GM19395 (cell line): ENCODE results near the gene CRYL1.

Experiments used
- ATAC-seq: cut with Tn5 transposase; IDR thresholded peaks from one replicate; pipeline ENCODE4 v1.9.1; 2021; ENCODE audit warnings: mild to moderate bottlenecking, moderate library complexity; ENCODE audit not compliant: unreplicated experiment

Gene CRYL1

DNA sequence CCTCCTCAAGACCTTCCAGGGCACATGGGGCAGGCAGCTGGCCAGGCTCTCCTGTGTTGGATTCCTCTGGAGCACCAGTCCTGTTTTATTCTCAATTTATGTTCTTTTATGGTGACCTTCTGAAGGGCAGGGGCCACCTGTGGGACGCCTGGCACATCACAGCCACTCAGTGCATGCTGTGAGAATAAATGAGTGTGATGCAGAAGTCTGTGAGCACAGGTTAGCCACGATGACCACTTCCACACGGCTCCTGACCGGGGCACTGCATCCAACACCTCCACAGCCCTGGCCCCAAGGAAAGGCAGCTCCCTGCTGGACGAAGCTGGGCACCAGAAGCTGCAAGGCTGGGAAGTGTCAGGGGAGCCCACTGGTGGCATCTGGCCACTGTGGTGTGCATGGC is 122.8 kb downstream of the CRYL1 start:
- ATAC-seq = no peak

DNA sequence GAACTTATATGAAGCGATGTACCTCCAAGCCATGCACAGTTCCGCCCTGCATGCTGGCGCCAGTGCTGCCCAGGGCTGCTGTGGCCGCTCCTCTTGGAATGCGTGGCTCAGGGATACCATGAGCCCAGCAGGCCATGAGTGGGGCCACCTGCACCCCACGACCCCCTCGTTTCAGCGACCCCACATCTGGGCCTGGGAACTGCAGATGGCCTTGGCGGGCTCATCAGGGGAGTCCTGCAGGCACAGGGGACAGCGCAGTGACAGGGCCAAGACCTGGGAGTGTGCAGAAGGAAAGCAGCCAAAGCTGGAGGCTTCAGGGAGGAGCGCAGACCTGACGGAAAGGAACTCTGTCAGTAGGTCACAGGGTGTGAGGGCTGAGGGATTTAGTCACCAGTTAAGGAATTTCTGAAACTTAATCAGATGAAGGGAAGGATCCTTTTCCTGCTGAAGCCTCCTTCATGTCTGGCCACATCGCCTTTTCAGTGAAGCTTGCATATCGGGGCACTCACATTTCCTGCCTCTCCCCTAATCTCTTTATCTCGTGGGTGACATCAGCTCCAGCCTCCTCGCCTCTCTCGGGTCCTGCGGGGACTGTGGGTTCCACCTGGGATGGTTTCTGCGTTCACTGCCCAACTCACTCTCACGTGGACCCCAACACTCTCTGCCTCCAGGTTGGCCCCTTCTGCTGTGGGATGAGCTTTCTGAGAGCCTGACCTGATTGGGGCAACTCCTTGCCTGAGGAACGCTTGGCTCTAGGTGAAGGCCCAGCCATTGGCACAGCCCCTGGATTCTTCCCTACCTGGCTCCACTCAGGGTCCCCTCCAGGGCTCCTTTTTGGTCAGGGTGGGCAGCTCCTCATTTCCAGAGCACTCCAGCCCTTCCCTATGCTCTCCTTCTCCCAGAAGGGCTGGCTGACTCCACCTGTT is 123.5 kb downstream of the CRYL1 start:
- no peak for ATAC-seq

DNA sequence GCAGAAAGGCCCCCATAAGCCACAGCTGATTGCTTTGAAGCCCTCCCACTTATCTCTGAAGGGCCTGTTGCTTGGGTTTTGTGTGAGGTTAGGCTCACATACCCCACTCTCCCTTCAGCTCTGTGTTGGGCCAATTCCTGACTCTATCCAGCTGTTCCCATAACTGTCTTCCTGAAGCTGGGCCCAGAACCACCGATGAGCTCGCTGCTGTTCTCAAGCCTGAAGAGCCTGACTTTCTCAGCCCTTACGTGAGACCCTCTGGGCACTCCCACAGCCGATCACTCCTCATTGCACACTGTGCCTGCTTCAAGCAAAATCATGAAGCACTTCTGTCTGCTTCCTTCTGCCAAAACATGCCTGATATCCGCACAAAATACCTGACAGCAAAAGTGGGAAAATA is 124.1 kb downstream of the CRYL1 start:
- no peak for ATAC-seq

DNA sequence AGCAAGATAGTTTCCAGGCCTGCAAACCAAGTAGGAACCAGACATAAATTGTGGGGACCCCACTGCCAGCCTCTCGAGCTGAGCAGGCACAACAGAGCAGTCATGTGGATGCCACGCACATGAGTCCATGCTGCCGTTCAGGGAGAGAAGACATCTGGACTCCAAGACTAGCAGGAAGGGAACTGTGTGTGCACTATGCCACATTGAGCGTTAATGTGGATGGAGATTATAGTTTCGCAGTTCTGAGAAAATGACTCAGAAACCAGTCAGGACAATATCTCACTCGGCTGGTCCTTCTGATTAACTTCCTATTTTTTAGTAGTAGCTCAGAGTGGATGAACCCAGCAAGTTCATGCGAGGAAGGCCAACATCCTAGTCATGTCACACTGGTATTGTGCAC is 124.9 kb downstream of the CRYL1 start:
- ATAC-seq = no peak

DNA sequence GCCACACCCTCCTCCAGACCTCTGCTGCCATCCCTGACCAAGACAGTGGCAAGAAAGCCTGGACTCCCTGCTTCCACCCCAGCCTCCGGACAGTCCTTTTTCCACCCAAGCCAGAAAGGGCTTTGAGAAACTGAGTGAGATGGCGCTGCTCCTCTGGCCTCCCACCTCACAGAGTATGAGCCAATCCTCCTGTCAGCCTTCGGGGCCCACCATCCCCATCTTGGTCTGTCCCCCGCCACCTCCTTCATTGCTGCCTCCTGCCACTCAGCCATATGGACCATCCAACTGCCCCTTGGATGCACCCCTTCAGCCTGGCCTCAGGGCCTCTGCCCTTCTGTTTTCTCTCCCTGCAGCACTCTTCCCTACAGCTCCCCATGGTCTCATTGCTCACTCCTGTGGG is 125.7 kb downstream of the CRYL1 start:
- ATAC-seq = no peak

DNA sequence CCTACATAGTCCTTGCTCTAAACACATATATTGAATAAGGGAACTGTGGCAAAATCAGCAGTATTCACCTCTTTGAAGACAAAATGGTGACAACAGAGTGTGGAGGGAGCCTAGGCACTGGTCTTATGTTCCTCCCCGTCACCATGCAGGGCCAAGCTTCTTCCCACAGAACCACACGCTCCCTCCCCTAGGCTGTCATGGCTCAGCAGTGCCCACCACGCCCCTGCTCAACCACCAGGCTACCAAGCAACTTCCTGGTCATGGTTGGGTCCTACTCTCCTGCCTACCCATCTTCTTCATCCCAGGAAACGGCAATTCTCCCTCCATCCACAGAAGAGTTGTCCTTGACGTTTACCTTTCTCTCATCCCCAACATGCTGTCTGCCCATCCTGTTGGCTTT is 126.1 kb downstream of the CRYL1 start:
- no peak for ATAC-seq

DNA sequence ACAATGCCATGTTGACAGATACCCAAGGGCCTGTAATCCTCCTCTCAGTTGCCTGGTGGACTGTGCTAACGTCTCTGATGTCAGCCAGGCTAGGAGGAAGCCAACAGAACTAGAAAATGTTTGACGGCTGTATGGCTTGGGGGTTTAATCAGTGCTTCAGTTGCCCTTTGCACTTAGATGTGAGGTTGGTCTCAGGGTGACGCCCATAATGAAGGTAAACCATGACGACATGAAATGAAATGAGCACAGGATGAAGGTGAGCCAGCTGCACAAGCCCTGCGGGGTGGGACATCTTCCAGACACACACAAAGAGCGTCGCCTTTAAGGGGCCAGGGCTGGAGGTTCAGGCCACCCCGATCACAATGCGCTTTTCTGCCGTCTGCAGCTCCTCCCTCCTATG is 127.2 kb downstream of the CRYL1 start:
- ATAC-seq = no peak

DNA sequence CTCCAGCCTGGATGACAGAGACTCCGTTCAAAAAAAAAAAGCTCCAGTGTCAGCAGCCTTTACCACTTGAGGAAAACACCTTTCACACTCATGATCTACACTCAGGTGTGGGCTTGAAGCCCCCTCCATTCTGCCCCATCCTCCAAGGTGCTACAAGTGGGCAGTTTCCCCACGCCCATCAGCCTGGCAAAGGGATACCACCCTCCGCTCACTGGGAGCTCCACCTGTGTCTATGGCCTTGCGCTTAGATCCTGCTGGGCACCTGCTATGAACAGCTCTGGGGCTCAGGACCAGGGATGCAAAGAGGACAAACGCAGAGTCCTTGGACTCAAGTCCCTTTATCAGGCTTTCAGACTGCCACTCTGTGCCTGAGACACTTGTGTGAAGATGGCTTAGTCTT is 127.8 kb downstream of the CRYL1 start:
- ATAC-seq = no peak

DNA sequence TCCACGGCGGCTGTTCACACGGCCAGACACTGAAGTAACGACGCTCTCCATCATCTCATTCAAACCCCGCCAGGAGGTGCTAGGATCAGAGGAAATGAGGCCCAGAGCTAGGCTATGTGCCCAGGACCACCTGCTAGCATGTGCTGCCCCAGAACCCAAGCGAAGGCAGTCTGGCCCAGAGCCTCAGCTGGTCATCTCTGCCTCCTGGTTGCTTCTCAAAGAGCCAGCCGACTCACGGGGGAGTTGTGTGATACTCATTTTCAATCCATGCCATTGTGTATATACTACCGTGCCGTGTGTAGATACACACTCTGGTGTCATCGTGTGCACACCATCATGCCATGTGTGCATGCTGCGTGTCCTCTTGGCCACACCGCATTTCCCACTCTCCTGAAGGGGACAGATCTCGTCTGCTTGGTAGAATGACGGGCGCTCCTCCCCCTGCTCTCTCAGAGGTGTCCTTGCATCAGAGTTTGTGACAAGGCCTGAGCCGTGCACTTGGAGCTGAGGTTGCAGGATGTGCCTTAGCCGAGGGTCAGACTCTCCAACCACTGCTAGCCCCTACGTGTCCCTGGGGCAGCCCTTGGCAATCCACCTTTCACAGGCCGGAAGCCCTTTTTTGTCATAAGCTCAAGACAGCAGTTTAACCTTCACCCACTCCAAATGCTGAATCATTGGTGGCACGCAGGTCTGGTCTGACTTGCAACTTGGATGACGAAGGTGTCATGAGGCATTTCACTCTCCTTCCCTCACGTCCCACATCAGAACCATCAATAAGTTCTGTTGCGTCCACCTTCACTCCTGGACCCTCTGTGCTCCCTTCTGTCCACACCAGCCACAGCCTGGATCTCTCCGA is 130.4 kb downstream of the CRYL1 start:
- ATAC-seq = no peak

DNA sequence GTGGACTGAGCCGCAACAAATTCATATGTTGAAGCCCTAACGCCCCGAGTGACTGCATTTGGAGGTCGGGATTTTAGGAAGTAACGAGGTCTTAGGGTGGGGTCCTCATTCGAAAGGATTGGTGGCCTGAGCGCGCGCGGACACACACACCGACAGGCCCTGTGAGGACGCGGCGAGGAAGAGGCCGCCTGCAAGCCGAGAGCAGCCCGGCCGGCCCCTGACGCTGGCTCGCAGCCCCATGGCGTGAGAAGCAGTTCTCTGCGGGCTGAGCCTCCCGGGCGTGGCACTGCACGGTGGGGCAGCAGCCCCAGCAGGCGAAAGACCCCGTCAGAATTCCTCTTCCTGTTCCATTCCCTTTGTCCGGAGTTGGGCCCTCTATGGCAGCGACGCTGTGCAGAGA is 131.2 kb downstream of the CRYL1 start:
- ATAC-seq = no peak

DNA sequence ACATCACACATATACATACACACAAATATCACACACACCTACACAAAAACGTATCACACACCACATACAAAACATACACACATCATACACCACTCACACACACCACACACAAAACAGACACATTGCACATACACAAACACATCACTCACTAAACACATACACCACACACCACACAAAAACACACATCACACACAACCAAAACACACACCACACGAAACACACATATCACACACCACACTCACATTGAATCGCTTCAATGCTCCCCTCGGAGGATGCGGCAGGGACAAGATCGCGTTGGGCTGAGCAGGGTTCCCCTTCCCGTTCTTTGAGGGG is 131.5 kb downstream of the CRYL1 start:
- no peak for ATAC-seq

DNA sequence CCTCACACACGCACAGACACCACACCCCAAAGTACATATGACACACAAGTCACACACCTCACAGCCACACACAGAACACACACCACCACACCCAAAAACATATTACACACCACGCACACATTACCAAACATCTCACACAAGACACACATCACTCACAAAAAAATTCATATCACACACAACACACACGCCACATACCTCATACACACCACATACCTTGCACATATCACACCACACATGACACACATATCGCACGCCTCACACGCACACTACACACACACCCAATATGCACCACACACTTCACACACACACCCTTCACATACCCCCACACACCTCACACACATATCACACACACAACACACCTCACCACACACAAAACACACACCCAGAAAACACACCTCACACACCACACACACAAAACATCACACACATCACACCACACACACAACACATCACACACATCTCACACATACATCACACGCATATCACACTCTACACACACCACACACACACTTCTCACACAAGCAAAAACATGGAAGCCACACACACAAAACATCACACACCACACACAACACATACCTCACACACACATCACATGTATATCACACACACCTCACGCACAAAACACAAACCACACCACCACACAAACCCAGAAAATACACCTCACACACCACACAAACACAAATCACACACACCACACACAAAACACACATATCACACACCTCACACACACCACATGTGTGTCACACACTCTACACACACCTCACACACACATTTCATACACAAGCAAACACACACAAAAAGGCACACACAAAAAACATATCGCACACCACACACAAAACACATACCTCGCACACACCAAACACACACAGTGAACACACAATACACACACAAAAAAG is 132.1 kb downstream of the CRYL1 start:
- ATAC-seq = no peak

DNA sequence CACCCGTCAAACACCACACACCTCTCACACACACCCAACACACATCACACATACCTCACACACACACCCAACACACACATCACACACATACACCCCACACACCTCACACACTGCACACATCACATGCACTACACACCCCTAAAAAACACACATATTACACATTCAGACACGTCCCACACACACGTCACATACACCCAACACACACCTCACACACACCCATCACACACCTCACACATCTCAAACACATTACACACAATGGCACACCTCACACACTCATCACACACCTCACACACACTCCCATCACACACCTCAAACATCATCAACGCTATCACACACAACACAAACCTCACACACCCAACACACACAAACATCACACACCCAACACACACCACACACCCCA is 133.1 kb downstream of the CRYL1 start:
- ATAC-seq = no peak

DNA sequence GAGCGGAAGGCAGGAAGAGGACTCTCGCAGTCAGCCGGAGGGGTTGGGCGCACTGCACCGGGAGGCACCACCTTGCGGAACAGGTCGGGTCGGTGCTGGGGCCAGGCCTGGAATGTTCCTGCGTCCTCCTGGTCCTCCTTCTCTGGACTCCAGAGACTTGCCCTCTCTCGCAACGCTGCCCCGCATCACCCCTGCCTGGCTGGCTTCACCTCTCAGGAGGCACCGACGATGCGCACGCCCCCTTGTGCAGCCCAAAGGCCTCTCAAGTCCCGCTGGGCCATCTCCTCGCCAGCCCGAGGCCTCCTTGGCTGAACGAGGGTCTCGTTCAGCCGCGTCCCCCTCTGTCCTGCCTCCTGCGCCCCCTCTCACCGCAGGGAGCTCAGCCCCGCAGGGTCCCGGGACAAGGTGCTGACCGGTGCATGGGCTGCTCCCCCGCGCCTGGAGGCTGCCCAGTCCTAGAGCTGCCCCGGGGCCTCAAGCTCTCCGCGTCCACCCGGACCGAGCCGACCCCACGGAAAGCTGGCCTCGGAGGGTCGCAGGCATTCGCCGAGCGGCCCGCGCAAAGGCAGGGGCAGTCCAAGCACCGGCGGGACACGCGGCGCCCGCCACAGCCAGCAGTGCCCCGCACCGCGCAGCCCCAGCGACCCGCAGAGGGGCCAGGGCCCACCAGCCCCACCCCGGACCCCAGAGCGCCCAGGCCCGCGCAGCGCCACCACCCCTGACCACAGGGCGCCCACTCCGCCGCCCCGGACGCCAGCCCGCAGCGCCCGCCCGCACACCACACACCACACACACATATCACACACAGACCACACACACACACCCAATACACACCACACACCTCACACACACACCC is 133.8 kb downstream of the CRYL1 start:
- ATAC-seq = no peak

DNA sequence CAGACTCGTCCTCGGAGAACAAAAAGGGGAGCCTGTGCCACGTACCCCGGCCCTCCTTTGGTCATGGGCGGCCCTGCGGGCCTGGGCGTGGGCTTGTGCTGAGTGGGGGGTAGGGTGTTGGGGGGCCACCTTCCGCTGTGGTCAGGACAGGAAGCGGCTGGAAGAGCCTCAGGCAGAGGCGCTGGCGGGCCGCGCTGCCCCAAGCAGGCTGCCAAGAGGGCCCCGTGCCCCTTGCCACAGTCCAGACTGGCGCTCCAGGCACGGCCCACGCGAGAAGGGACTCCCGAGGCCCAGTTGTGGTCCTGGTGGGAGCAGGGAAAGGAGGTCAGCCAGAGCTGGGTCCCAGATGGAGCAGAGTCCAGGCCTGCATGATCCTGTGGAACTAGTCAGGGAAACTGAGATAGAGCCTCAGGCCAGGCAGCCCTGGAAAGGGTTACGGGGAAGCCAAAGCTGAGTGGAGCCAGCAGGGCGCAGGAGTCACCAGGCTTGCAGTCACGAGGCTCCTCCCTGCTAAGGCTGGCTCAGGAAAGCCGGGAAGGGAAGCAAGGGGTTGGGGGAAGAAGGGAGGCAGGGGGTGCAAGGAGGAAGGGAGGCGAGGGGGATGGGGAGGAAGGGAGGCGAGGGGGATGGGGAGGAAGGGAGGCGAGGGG is 135.0 kb downstream of the CRYL1 start:
- no peak for ATAC-seq

DNA sequence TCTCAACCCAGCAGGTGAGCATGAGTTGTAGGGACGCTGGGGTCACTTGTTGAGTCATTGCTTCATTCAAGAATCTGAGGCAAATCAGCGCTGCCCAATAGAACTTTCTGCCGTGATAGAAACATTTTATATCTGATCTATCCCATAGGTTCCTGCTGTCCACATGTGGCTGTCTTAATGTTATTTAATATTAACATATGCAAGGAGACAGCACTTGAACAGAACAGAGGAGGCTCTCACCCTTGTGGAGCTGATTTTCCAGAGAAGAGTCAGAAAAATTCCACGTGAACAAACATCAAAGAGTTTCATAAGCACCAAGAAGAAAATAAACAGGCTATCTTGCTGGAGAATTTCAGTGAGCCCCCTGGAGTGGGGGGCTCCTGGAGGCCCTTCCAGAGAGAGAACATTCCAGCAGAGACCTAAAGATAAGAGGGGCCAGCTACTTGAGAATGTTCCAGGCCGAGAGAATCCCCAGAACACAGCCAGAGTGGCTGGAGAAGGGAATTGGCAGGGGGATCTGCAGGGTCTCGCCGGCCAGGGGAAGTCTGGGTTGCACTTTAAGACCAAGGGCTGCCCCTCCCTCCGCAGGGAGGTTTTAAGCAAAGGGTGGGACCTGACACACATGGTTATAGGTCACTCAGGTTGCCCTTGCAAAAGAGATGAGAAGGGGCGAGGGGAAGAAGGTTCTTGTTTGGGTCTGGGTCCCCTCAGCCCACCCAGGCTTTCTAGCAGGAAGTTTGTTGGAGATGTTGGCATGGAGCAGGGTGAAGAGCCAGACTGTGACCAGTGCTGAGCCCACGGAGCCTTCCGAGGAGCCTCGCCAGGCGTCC is 135.7 kb downstream of the CRYL1 start:
- no peak for ATAC-seq

DNA sequence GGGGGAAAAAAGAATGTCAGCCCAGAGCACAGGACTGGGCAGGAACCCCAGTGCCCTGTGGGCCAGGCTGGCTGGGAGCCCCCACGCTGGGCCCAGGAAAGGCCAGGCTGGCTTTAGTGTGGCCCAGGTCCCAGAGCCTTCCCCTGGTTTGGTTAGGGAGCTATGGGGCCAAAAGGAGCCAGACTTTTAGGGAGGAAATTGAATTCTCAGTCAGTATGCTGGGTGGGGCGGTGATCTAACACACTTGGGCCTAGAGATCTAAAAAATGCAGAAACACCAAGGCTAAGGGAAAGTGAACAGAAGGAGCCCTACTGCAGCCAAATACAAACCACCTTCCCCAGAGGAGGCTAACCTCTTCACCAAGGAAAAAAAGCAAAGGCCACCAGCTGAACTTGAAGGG is 137.5 kb downstream of the CRYL1 start:
- ATAC-seq = no peak

DNA sequence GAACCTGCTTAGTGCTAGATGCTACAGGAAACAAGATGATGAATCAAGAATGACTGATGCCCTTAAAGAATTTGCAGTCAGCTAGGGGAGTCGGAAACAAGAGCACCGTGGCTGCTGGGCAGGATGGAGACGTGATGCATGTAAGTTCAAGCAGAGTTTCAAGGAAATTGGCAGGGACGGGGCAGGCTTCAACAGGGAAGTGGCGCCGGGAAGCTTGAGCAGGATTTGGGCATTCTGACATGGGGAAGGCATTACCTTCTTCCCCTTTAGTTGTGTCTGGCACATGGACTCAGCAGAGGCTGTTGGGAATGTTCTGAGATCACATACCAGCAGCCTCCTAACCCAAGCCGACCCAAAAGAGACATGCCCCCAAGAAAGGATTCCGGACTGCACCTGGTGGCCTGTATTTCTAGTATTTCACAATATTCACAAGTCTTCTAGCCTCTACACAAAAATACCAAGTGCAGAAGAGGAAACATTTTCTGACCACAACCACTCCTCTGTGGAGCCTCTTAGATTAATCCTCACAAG is 138.2 kb downstream of the CRYL1 start:
- ATAC-seq = no peak

DNA sequence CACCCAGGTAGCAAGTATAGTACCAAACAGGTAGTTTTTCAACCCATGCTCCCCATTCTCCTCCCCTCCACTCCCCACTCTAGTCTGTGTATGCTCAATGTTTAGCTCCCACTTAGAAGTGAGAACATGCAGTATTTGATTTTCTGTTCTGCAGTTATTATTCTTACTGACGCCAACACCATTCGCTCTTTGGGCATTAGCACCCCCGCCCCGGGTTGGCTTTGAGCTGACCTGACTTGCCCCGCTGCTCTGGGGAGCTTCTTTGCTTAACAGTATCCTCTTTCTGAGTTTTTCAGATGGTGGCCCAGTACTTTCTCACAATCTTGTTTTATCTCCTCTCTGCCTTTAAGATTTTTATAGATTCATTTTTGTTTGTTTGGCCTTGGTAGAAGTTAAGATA is 138.7 kb downstream of the CRYL1 start:
- ATAC-seq = no peak
